Measurements from ENCODE around the gene PLXNA4.

The PLXNA4 gene

DNA sequence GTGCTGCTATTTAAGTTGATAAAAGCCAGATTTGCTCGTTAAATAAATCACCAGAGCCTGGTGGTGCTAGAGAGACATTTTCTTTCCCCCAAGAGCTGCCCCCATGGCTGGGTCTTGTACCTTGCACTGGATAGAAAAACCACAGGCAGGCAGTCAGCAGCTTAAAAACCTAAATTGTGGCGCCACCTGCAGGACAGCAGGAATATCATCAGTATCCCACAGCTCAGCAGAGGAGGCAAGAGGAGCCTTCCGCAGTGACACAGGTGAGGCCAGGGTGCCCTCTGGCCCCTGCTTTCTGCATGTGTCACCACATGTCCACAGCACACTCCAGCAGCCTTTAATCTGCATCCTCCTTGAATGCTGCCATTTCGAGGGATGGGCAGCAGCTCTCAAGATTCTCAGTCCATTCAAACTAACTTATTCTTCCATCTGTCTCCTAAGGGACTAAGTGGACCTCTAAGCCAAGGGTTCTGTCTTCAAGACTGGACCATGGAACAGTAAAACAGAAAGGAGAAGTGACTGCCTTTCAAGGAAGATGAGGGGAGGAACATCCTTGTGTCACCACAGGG is 4.5 kb upstream of the PLXNA4 start:
- no peak overlapping the region for H3K4me3 ChIP-seq (ENCODE audit: low read depth, low read length)
- no peak for TF ChIP-seq MAX (IDR thresholded peaks at IDR 0.05; ENCODE audit: low read depth, low read length)
- TF ChIP-seq, protein P1, sequence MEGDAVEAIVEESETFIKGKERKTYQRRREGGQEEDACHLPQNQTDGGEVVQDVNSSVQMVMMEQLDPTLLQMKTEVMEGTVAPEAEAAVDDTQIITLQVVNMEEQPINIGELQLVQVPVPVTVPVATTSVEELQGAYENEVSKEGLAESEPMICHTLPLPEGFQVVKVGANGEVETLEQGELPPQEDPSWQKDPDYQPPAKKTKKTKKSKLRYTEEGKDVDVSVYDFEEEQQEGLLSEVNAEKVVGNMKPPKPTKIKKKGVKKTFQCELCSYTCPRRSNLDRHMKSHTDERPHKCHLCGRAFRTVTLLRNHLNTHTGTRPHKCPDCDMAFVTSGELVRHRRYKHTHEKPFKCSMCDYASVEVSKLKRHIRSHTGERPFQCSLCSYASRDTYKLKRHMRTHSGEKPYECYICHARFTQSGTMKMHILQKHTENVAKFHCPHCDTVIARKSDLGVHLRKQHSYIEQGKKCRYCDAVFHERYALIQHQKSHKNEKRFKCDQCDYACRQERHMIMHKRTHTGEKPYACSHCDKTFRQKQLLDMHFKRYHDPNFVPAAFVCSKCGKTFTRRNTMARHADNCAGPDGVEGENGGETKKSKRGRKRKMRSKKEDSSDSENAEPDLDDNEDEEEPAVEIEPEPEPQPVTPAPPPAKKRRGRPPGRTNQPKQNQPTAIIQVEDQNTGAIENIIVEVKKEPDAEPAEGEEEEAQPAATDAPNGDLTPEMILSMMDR (IDR thresholded peaks at IDR 0.05; ENCODE audit: low read depth, low read length): peak; percentile 75
- no peak for TF ChIP-seq MYC (IDR thresholded peaks at IDR 0.05; ENCODE audit: low read depth, low read length)
- no peak for TF ChIP-seq POLR2A (IDR thresholded peaks at IDR 0.05; ENCODE audit: extremely low read depth, insufficient read length)
- DNase-seq (ENCODE audit: low read depth): peak; percentile 85

DNA sequence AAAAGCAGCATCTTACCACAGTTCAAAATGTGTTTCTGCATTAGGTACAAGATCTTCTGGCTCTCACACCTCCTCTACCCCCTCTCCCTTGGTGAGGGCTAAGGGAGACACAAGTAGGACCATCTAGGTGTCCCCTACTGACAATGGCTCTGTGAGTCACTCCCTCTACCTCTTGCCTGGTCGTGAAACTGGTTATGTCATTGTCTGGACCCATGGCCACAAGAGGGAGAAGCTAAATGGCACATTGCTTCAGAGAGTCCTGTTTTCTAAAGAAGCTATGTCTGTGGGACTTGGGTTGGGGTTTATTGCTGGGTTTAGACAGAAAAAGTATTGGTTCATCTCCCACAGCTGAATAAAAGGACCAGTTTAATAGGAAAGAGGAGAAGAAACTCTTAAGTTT is 4.0 kb upstream of the PLXNA4 start:
- TF ChIP-seq POLR2A (IDR thresholded peaks at IDR 0.05; ENCODE audit: extremely low read depth, insufficient read length): no peak
- TF ChIP-seq MAX (IDR thresholded peaks at IDR 0.05; ENCODE audit: low read depth, low read length): no peak
- TF ChIP-seq, protein P1 (IDR thresholded peaks at IDR 0.05; ENCODE audit: low read depth, low read length): no peak
- no peak for TF ChIP-seq MYC (IDR thresholded peaks at IDR 0.05; ENCODE audit: low read depth, low read length)
- DNase-seq (ENCODE audit: low read depth): peak; percentile 31
- no peak overlapping the region for H3K4me3 ChIP-seq (ENCODE audit: low read depth, low read length)

DNA sequence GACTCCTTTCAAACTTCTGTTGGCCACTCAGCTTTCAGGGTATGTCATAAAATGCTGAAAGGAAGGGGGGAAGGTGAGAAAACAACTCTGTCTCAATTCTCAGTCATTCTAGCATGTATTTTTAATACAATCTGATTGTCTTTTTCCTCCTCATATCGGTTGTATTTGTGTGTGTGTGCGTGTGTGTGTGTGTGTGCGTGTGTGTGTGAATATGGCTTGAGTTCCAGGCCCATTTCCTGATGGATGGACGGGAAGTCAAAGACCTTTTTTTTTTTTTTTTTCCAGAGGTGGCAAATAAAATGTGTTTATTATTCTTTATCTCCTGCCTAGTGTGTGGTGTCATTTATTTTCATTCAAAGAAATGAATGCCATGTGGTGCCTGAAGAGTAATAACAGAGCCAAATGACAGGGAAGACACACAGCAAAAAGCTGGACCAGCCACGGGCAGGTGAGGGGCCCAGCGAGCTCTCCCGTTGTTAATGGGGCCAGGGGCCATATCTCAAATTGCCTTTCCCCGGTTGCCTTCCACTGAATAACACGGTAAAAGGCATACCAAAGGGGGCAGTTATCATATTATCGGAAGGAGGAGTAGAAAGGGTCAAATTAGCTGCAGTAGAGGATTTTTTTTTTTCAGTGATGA is 3.1 kb upstream of the PLXNA4 start:
- H3K4me3 ChIP-seq (ENCODE audit: low read depth, low read length): no peak overlapping the region
- TF ChIP-seq, protein P1 (IDR thresholded peaks at IDR 0.05; ENCODE audit: low read depth, low read length): no peak
- TF ChIP-seq MYC (IDR thresholded peaks at IDR 0.05; ENCODE audit: low read depth, low read length) (no peak), POLR2A (IDR thresholded peaks at IDR 0.05; ENCODE audit: extremely low read depth, insufficient read length) (no peak), MAX (IDR thresholded peaks at IDR 0.05; ENCODE audit: low read depth, low read length) (no peak)
- DNase-seq (ENCODE audit: low read depth): no peak

DNA sequence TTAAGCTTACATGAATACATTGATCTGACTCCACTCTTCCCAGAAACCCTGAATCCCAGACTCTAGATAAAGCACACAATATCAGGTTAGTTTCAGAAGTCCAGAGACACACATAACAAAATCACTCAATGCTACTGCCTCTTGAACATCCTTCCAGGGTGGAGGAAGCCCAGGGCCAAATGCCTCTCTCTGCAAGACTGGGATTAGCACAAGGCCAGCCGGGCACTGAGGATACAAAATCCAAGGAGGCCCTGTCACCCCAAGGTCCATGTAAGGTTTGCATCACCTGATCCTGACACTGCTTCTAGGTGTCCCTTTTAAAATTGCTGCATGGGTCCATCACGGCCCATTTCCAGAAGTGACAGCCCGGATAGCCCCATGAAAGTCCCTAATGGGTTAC is 2.6 kb upstream of the PLXNA4 start:
- H3K4me3 ChIP-seq (ENCODE audit: low read depth, low read length): no peak overlapping the region
- DNase-seq (ENCODE audit: low read depth): no peak
- TF ChIP-seq, protein P1 (IDR thresholded peaks at IDR 0.05; ENCODE audit: low read depth, low read length): no peak
- TF ChIP-seq POLR2A (IDR thresholded peaks at IDR 0.05; ENCODE audit: extremely low read depth, insufficient read length) (no peak), MYC (IDR thresholded peaks at IDR 0.05; ENCODE audit: low read depth, low read length) (no peak), MAX (IDR thresholded peaks at IDR 0.05; ENCODE audit: low read depth, low read length) (no peak)

- DNase-seq (ENCODE audit: low read depth): no peak
- H3K4me3 ChIP-seq (ENCODE audit: low read depth, low read length): no peak overlapping the region
- TF ChIP-seq MYC (IDR thresholded peaks at IDR 0.05; ENCODE audit: low read depth, low read length) (no peak), POLR2A (IDR thresholded peaks at IDR 0.05; ENCODE audit: extremely low read depth, insufficient read length) (no peak), MAX (IDR thresholded peaks at IDR 0.05; ENCODE audit: low read depth, low read length) (no peak)
- TF ChIP-seq, protein P1 (IDR thresholded peaks at IDR 0.05; ENCODE audit: low read depth, low read length): no peak
Observed at GRCh38 chr7:132578050-132578370, 1.7 kb upstream of the PLXNA4 start.
